ENCODE measurements around the gene C17orf67. TPM values are rescaled to one million over a fixed set of nuclear protein-coding genes. Genes with fewer than 3 reads are reported as not detected.

Gene C17orf67
- total RNA-seq, 1 donor from 2014 or later, result 2.4 TPM

GRCh38 chr17:56876766-56877179 is 43.1 kb upstream of the C17orf67 start:
- H3K4me1 Mint-ChIP-seq (ENCODE audit: unreplicated experiment), result no peaks in the 10 kb centered on the region
- H3K4me3 Mint-ChIP-seq (ENCODE audit: unreplicated experiment), result no peak overlapping the region
- H3K9me3 Mint-ChIP-seq (ENCODE audit: unreplicated experiment), result no peaks in the 10 kb centered on the region
- no peak overlapping the region for H3K27ac Mint-ChIP-seq (ENCODE audit: unreplicated experiment)
- no peak for TF ChIP-seq CTCF (IDR thresholded peaks at IDR 0.05)
- H3K36me3 Mint-ChIP-seq (ENCODE audit: unreplicated experiment), result no peaks in the 10 kb centered on the region
- DNase-seq (ENCODE audit: extremely low spot score, unreplicated experiment), result peak; percentile 54
- H3K27me3 Mint-ChIP-seq (ENCODE audit: unreplicated experiment), result peaks cover 2% of the 10 kb centered on the region

GRCh38 chr17:56870081-56870651 is 36.4 kb upstream of the C17orf67 start:
- H3K4me1 Mint-ChIP-seq (ENCODE audit: unreplicated experiment), result no peaks in the 10 kb centered on the region
- H3K4me3 Mint-ChIP-seq (ENCODE audit: unreplicated experiment), result no peak overlapping the region
- no peak overlapping the region for H3K27ac Mint-ChIP-seq (ENCODE audit: unreplicated experiment)
- no peaks in the 10 kb centered on the region for H3K27me3 Mint-ChIP-seq (ENCODE audit: unreplicated experiment)
- H3K36me3 Mint-ChIP-seq (ENCODE audit: unreplicated experiment), result peaks cover 1% of the 10 kb centered on the region
- H3K9me3 Mint-ChIP-seq (ENCODE audit: unreplicated experiment), result no peaks in the 10 kb centered on the region
- no peak for DNase-seq (ENCODE audit: extremely low spot score, unreplicated experiment)
- no peak for TF ChIP-seq CTCF (IDR thresholded peaks at IDR 0.05)

GRCh38 chr17:56868716-56869115 is 35.0 kb upstream of the C17orf67 start:
- Mint-ChIP-seq H3K9me3 (ENCODE audit: unreplicated experiment) (no peaks in the 10 kb centered on the region), H3K4me1 (ENCODE audit: unreplicated experiment) (no peaks in the 10 kb centered on the region), H3K36me3 (ENCODE audit: unreplicated experiment) (peaks cover 1% of the 10 kb centered on the region), H3K27ac (ENCODE audit: unreplicated experiment) (no peak overlapping the region), H3K27me3 (ENCODE audit: unreplicated experiment) (no peaks in the 10 kb centered on the region), H3K4me3 (ENCODE audit: unreplicated experiment) (no peak overlapping the region)
- DNase-seq (ENCODE audit: extremely low spot score, unreplicated experiment), result no peak
- no peak for TF ChIP-seq CTCF (IDR thresholded peaks at IDR 0.05)

GRCh38 chr17:56867948-56868376 is 34.2 kb upstream of the C17orf67 start:
- H3K4me1 Mint-ChIP-seq (ENCODE audit: unreplicated experiment), result no peaks in the 10 kb centered on the region
- H3K27me3 Mint-ChIP-seq (ENCODE audit: unreplicated experiment), result no peaks in the 10 kb centered on the region
- H3K4me3 Mint-ChIP-seq (ENCODE audit: unreplicated experiment), result no peak overlapping the region
- H3K36me3 Mint-ChIP-seq (ENCODE audit: unreplicated experiment), result peaks cover 1% of the 10 kb centered on the region
- no peak for DNase-seq (ENCODE audit: extremely low spot score, unreplicated experiment)
- H3K9me3 Mint-ChIP-seq (ENCODE audit: unreplicated experiment), result no peaks in the 10 kb centered on the region
- no peak for TF ChIP-seq CTCF (IDR thresholded peaks at IDR 0.05)
- H3K27ac Mint-ChIP-seq (ENCODE audit: unreplicated experiment), result no peak overlapping the region

- peaks cover 11% of the 10 kb centered on the region for H3K36me3 Mint-ChIP-seq (ENCODE audit: unreplicated experiment)
These were observed 32.8 kb upstream of the C17orf67 start for GRCh38 chr17:56866496-56866895.

More at GRCh38 chr17:56866496-56866895, 32.8 kb upstream of the C17orf67 start:
- no peak for DNase-seq (ENCODE audit: extremely low spot score, unreplicated experiment)
- no peak for TF ChIP-seq CTCF (IDR thresholded peaks at IDR 0.05)
- H3K4me1 Mint-ChIP-seq (ENCODE audit: unreplicated experiment), result no peaks in the 10 kb centered on the region
- H3K27me3 Mint-ChIP-seq (ENCODE audit: unreplicated experiment), result no peaks in the 10 kb centered on the region
- H3K27ac Mint-ChIP-seq (ENCODE audit: unreplicated experiment), result no peak overlapping the region
- no peaks in the 10 kb centered on the region for H3K9me3 Mint-ChIP-seq (ENCODE audit: unreplicated experiment)
- H3K4me3 Mint-ChIP-seq (ENCODE audit: unreplicated experiment), result no peak overlapping the region
